GM12801 (cell line): ENCODE data around the gene SLC6A19.

Experiments
- TF ChIP-seq, protein P1 (sequence below): IDR thresholded peaks from one replicate; pipeline ENCODE4 v1.5.1; 2011; ENCODE audit warnings: control low read depth; ENCODE audit not compliant: insufficient read length; ENCODE audit errors: extremely low read depth

The SLC6A19 gene

DNA sequence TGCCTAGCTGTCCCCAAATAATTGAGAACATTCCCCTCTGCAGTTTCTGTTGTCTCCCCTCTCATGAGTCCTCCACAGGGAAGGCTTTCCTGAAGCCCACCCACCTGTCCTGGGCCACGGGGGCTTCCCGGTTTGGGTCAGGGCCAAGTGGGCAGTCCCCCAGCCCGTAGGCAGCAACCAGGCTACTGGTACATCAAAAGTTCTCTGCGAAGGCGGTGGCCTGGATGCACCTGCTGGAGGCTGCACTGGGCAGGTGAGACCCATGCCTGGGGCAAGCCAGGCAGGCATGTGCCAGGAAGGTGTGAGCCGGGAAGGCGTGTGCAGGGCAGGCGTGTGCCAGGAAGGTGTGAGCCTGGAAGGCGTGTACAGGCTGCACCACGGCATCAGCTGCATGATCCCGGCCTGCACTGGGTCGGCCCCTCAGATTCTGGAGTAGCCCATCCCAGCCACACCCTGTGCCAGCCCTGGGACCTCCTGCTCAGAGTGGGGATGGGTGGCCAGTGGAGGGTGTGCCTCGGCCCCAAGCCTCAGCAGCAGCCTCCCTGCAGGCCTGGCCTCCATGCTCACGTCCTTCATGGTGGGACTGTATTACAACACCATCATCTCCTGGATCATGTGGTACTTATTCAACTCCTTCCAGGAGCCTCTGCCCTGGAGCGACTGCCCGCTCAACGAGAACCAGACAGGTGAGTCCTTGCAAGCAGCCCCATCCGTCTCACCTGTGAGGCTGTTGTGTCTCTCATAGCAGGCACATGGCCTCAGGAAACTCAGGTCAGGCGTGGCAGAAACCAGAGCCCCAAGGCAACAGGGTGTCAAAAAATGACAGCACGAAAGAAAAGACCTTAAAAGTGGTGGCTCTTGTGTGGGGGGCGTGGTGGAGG is 8.7 kb downstream of the SLC6A19 start:
- TF ChIP-seq, protein P1, sequence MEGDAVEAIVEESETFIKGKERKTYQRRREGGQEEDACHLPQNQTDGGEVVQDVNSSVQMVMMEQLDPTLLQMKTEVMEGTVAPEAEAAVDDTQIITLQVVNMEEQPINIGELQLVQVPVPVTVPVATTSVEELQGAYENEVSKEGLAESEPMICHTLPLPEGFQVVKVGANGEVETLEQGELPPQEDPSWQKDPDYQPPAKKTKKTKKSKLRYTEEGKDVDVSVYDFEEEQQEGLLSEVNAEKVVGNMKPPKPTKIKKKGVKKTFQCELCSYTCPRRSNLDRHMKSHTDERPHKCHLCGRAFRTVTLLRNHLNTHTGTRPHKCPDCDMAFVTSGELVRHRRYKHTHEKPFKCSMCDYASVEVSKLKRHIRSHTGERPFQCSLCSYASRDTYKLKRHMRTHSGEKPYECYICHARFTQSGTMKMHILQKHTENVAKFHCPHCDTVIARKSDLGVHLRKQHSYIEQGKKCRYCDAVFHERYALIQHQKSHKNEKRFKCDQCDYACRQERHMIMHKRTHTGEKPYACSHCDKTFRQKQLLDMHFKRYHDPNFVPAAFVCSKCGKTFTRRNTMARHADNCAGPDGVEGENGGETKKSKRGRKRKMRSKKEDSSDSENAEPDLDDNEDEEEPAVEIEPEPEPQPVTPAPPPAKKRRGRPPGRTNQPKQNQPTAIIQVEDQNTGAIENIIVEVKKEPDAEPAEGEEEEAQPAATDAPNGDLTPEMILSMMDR = no peak

DNA sequence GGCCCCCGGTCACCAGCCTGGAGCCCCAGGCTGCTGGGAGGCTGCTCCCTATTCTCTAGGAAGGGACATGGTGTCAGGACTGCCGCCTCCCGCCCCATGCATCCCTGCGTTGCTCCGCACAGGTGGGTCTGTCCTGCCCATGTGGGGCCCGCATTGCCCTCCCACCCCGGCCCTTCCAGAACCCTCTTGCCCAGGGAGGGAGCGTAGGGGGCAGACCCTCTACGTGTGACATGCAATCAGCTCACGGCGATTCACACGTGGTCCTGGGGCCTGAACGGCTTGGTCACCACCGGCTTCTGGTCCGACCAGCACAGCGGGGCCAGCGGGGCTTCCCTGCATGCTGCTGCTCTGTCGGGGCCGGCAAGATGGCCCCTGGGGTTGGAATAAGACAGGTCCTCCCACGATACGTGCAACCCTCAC is 9.4 kb downstream of the SLC6A19 start:
- TF ChIP-seq, protein P1 = no peak

DNA sequence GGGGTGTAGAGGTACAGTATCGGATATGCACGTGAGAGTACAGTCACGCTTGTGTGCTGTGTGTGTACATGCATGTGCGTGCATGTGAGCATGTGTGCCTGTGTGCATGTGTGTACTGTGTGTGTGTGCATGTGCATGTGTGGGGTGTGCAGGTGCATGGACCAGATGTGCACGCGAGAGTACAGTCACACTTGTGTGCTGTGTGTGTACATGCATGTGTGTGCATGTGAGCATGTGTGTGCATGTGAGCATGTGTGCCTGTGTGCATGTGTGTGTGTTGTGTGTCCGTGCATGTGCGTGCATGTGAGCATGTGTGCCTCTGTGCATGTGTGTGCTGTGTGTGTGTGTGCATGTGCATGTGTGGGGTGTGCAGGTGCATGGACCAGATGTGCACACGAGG is 10.3 kb downstream of the SLC6A19 start:
- TF ChIP-seq, protein P1 = no peak

DNA sequence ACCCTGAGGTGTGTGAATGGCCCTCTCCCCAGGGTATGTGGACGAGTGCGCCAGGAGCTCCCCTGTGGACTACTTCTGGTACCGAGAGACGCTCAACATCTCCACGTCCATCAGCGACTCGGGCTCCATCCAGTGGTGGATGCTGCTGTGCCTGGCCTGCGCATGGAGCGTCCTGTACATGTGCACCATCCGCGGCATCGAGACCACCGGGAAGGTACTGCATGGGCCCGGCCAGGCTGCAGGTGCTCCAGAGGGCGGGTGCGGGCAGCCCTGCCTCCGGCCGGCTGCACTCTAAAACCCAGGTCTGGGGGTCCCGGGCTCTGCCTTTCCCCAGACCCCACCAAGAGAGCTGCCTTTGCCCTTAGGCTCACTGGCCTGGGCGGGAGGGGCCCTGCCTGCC is 10.9 kb downstream of the SLC6A19 start:
- TF ChIP-seq, protein P1 = no peak

DNA sequence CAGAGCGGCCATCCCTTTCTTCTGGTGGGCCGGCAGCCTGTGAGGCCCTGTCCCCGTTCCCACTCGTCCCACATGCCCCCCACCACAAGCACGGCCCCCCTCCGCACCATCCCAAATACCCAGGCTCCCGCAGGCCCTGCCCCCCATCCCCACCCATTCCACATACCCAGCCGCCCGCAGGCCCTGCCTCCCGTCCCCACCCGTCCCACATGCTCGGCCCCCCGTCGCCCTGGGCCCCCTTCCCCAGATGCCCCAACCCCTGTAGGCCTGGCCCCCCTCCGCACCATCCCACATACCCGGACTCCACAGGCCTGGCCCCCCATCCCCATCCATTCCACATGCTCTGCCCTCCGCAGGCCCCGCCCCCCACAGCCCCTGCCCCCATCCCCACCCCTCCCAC is 11.5 kb downstream of the SLC6A19 start:
- TF ChIP-seq, protein P1 = no peak

DNA sequence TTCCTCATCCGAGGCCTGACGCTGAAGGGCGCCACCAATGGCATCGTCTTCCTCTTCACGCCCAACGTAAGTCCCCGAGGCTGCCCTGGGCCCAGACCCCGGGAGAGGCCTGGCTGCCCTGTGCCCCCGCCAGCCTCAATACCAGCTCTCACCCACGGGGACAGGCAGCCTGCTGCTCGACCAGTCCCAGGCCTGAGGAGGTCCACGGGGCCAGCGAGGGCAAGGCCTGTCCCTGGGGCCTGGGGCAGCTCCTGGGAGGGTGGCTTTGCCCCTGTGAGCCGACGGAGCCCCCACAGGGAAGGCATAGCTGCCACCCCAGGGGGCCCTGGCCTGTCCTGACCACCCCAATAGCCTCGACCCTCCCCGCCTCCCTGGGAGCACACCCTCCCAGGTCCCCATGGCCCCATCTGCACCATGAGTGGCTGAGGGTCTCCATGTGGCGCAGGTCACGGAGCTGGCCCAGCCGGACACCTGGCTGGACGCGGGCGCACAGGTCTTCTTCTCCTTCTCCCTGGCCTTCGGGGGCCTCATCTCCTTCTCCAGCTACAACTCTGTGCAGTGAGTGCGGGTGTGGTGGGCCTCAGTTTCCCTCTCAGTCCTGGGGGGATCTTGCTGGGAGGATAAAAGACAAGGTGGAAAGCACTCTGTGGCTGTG is 12.2 kb downstream of the SLC6A19 start:
- TF ChIP-seq, protein P1 = no peak

DNA sequence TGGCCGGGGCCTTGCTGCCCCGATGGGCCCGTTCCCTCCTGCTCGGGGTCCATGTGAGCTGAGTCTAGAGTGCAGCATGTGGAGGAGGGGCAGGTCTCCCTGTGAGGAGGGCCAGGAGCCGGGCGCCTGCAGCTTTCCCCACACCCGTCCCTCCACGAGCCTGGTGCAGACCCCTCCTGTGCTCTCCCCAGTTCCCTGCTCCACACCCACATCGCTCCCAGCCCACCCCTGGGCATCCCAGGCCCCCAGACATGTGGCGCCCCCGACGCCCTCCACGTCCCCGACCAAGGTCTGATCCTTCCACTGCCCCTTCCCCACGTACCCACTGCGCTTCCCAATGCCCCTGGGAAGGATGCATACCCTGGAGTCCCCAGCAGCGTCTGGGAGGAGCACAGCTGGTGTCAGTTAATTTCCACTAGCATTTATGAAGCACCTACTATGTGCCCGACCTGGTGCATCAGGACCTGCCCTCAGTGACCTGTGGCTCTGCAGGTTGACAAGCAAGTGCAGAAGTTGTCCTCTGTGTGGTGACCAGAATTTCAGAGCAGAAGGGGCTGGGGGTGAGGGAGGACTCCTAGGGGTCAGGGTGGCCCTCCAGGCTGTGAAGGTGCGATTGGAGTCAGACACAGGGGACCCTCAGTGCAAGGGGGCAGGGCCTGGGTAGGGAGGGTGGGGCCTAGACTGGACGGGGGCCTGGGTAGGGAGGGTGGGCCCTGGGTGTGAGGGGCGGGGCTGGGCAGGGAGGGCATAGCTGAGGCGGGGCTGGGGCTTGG is 13.0 kb downstream of the SLC6A19 start:
- TF ChIP-seq, protein P1 = no peak
